Upper lobe of right lung (tissue), 1 donor: ENCODE results near the gene HAO1. TPM values are rescaled to one million over a fixed set of nuclear protein-coding genes. Genes with fewer than 3 reads are reported as not detected.
"Not testable (repeated sequence)": the region's sequence is repeated elsewhere in the genome, so short reads cannot be mapped to it uniquely, and the experiment has no call there.

ENCODE experiments used
- ATAC-seq: fragments of 200-7000 bp; cut with Tn5 transposase; one replicate; pipeline ENCODE4 v1.9.1; 2020; ENCODE audit warnings: mild to moderate bottlenecking, moderate library complexity
- DNase-seq: peaks from one replicate; pipeline ENCODE4 v3.0.0-alpha.2; 2020
- H3K27ac ChIP-seq: fragments of 200-600 bp; one replicate; pipeline ENCODE4 v1.8.0; 2022
- H3K27me3 ChIP-seq: fragments of 200-600 bp; one replicate; pipeline ENCODE4 v1.8.0; 2022; ENCODE audit warnings: mild to moderate bottlenecking
- H3K36me3 ChIP-seq: fragments of 200-600 bp; one replicate; pipeline ENCODE4 v1.8.0; 2022
- H3K4me1 ChIP-seq: fragments of 200-600 bp; one replicate; pipeline ENCODE4 v1.8.0; 2022
- H3K4me3 ChIP-seq: fragments of 200-600 bp; one replicate; pipeline ENCODE4 v1.8.0; 2022; ENCODE audit warnings: mild to moderate bottlenecking
- H3K9me3 ChIP-seq: fragments of 200-600 bp; one replicate; pipeline ENCODE4 v1.8.0; 2022
- CTCF ChIP-seq: fragments of 200-600 bp; IDR thresholded peaks from one replicate; pipeline ENCODE4 v1.8.0; 2022; ENCODE audit warnings: antibody characterized with exemption
- intact Hi-C: fragments of 100-400 bp; cut with DNase I; formaldehyde crosslinking; loops from one replicate; pipeline ENCODE4 v1.11.0; 2022
- total RNA-seq: library from RNA; stranded (reverse); fragmentation: NEBNext Ultra II Directional; extraction: Animal tissue kit (Norgen Biotek cat#: 25700); gene quantifications from one replicate; pipeline ENCODE4 v1.2.1, GENCODE V29; 2021
- donor health status: DM: no; HTN: yes; CAD: no; lungs with severe emphysema.

HAO1 gene
- total RNA-seq, 1 donor from 2014 or later = not detected

GRCh38 chr20:7966176-7966575 lies 25.9 kb upstream of the HAO1 start:
- Histone ChIP-seq H3K4me3 (no peak overlapping the region), H3K4me1 (no peaks in the 10 kb centered on the region), H3K9me3 (no peaks in the 10 kb centered on the region), H3K27me3 (no peaks in the 10 kb centered on the region), H3K36me3 (no peaks in the 10 kb centered on the region), H3K27ac (no peak overlapping the region)
- ATAC-seq (no peak), DNase-seq (no peak)
- intact Hi-C loops = no loop called here
- no peak for TF ChIP-seq CTCF

- intact Hi-C loops = no loop called here
- H3K36me3 ChIP-seq = no peaks in the 10 kb centered on the region
- ATAC-seq (peak; percentile 27), DNase-seq (no peak)
- no peaks in the 10 kb centered on the region for H3K4me1 ChIP-seq
- no peak for TF ChIP-seq CTCF
- H3K27me3 ChIP-seq = no peaks in the 10 kb centered on the region
- H3K27ac ChIP-seq = no peak overlapping the region
- H3K4me3 ChIP-seq = no peak overlapping the region
- H3K9me3 ChIP-seq = no peaks in the 10 kb centered on the region
Observed at GRCh38 chr20:7959484-7959883, 19.2 kb upstream of the HAO1 start.

- not testable (repeated sequence) for ATAC-seq, DNase-seq
Observed at GRCh38 chr20:7956561-7956960, 16.3 kb upstream of the HAO1 start.

GRCh38 chr20:7950387-7950786 lies 10.1 kb upstream of the HAO1 start:
- no peak for ATAC-seq
- H3K4me1 ChIP-seq = no peaks in the 10 kb centered on the region
- no peak for TF ChIP-seq CTCF
- H3K27me3 ChIP-seq = no peaks in the 10 kb centered on the region
- H3K27ac ChIP-seq = no peak overlapping the region
- H3K36me3 ChIP-seq = no peaks in the 10 kb centered on the region
- no peaks in the 10 kb centered on the region for H3K9me3 ChIP-seq
- no peak overlapping the region for H3K4me3 ChIP-seq
- intact Hi-C loops = no loop called here
- DNase-seq = no peak

More at GRCh38 chr20:7956561-7956960, 16.3 kb upstream of the HAO1 start:
- H3K9me3 ChIP-seq, H3K4me3 ChIP-seq, intact Hi-C loops, H3K36me3 ChIP-seq, H3K27ac ChIP-seq, H3K4me1 ChIP-seq, H3K27me3 ChIP-seq: not testable (repeated sequence)

- no peak for TF ChIP-seq CTCF
- Histone ChIP-seq H3K4me3 (no peak overlapping the region), H3K36me3 (no peaks in the 10 kb centered on the region), H3K4me1 (no peaks in the 10 kb centered on the region), H3K9me3 (no peaks in the 10 kb centered on the region), H3K27me3 (no peaks in the 10 kb centered on the region), H3K27ac (no peak overlapping the region)
- DNase-seq (no peak), ATAC-seq (no peak)
- intact Hi-C loops = no loop called here
Observed at GRCh38 chr20:7943891-7944290, 3.6 kb upstream of the HAO1 start.

- Histone ChIP-seq H3K27me3 (no peaks in the 10 kb centered on the region), H3K36me3 (no peaks in the 10 kb centered on the region), H3K27ac (no peak overlapping the region), H3K9me3 (no peaks in the 10 kb centered on the region), H3K4me3 (no peak overlapping the region), H3K4me1 (no peaks in the 10 kb centered on the region)
- intact Hi-C loops = no loop called here
- DNase-seq = no peak
- no peak for TF ChIP-seq CTCF
- no peak for ATAC-seq
Observed at GRCh38 chr20:7939663-7940062, 595 bp downstream of the HAO1 start.
